Stimulated activated CD8-positive, alpha-beta memory T cell treated with anti-CD3 and anti-CD28 coated beads, Interleukin-7, amount 100 ng/mL, for 1 hour (primary cell): ENCODE results near the gene PLA2R1.

ENCODE experiments used
- DNase-seq, 2 donors: peaks; one replicate each; pipeline ENCODE4 v3.0.0-alpha.2; 2020; ENCODE audit warnings: low read depth in 2 of 2

Gene PLA2R1

DNA sequence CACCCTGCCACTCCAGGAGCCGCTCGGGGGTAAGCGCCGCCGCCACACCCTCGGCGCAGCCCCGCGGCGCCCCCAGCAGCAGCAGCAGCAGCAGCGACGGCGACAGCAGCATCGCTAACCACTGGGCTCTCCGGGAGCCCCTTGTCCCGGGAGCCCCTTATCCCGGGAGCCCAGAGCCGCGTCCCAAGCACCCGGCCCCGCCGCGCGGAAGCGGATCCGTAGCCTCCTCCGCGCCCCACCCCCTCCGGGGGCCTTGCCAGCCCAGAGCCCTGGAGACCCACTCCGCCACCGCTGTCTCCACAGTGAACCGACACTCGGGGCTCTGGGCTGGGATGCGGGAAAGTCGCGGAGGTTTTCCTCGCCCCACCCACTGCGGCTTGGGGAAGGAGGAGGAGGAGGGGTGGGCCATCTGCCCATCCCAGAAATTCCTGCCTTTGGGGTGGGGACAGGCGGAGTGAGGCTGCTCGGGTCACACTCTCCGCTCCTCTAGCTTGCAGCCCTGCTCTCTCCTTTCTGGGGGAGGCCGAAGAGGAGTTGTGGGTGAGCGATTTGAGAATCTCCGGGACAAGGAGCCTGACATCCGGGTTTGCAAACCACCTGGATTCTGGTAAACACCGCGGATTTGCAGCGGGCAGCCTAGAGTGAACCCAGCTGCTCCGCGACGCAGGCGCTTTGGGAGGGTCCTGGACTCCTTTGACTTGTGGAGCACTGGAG is at the start of gene PLA2R1:
Gene PLA2R1 (minus strand): TSS at position 324 of the 714 bp plus-strand sequence. CDS start 212 bp downstream, at position 112.
- DNase-seq: no peak

DNA sequence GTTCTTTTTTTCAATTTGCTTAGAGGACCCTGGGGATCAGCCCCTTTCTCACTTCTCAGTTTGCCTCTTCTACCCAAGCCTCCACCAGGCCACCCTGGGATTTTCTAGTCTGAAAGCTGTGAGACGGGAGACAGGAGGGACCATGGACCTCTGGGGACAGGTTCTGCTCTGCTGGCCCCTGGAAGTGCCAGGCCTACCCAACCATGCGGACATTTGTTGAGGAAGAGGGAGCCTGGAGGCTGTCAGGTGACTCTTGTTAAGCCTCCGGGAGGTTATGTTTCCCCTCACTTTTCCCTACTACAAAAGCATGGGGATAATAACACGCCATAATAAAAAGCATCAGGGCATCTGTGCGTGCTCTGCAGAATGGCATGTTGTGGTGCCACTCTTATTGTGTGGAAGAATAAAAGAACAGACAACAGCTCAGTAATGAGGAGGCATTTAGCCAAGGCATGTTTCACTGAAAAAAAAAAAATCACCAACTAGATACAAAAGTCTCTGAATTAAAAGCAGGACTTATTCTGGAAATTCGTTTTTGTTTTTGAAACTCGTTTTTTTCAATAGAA is 48.3 kb upstream of the PLA2R1 start:
- no peak for DNase-seq

DNA sequence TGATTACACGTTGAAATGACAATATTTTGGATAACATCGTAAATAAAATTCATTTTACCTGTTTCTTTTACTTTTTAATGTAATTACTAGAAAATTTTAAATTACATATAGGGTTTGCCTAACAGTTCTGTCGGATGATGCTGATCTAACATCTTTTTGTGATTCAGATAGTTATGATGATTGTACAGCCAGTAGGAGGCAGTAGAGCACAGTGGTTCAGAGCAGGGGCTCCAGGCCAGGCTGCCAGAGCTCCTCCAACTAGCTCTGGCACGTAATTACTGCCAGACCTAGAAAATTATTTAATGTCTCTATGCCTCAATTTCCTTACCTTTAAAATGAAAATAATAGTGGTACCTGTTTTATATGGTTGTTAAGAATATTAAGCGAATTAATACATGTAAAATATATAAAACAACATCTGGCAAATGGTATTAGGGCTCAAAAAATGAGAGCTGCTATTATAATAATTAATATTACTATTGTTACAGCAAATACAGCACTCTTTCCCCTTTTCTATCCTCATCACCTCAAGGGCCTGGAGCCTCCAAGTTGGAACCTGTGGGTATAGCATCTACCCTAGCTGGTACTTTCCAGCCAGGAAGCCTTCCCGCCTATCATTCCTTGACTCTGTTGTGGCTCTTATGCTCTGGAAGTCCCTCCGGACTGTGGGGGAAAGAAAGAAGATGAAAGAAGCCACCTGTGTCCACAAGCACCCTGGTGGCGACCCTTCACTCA is 47.7 kb upstream of the PLA2R1 start:
- peak in 1 of 2 donors; percentile 2 for DNase-seq

DNA sequence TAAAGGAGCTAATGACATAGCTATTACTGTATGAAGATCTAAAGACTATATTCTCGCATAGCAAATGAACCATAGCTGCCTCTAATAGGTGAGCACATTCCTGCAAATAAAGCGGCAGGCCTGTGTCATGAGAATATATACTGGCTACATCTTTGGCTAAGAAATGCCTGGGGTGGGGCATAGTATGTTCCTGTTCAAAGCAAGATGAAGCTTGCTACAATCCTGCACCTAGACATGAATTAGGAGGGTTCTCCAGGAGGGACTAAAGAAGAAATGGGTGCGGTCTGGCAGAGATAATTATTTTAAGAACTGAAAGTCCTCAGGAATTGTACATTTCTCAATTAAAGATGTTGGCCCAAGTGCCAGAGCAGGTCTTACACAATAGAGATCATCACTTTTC is 46.8 kb upstream of the PLA2R1 start:
- no peak for DNase-seq

DNA sequence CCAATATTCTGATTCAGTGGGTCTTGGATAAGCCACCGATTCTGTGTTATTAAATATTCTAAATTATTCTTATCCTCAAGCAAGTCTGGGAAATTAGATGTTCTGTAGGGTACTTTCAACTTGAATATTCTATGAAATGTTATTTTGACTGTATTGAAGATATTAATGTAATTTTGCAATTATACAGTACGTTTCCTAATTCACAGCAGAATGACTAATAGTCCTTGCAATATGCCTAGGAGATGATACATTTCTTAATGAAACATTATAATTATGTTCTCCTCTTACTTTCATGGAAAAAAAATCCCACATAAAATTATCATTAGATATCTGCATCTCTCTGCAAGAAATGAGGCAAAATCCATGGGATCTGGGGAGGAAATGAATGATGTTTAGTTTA is 46.2 kb upstream of the PLA2R1 start:
- no peak for DNase-seq

DNA sequence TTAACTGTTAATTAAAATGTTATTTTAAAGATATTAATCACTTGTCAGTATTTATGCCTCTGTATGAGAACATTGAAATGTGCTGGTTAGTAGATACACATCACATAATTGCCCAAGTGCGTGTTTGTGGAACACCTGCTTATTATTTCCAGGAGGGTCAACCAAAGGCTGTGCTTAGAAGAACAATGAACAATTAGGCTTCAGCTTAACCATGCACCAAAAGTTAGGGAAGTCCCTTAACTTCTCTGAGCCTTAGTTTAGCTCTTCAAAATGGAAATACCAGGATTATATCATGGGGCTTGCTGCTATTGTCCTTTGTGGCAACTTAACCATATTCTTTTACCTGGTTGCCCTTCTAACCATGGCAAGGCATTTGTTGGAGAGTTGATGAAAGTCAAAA is 43.0 kb upstream of the PLA2R1 start:
- no peak for DNase-seq

DNA sequence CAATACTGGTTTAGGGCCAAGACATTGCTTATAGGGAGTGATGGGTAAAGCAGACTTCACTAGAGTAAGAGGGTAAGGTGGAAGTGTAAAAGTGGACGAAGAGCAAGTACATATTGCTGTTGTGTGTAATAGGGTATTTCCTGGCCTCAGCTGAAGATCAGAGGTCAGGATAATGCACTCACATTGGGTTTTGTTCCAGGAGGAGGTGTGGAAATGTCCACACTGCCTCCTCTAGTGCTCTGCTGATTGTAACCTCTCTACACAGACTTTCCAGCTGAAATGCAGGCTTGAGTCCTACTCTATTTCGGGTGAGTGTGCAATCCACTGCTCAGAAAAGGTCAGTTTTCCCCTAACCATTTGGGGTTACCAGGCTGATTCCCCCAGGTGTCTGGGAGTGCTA is 41.7 kb upstream of the PLA2R1 start:
- DNase-seq: no peak

DNA sequence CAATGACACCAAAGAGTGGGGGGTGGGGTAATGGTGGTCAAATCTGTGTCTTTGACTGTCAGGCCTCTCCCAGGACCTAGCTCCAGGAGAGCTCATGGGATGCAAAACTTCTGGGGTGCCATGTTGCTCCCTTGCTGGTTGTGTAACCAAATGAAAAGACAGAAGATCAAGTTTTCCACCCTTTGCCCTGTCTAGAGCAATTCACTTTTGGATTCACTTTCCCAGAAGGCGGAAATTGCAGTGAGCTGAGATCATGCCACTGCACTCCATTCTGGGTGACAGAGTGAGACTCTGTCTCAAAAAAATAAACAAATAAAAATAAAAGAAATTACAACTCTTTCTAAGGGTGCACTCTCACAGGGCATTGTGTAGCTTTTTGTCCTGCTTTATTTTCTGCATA is 34.9 kb upstream of the PLA2R1 start:
- no peak for DNase-seq

DNA sequence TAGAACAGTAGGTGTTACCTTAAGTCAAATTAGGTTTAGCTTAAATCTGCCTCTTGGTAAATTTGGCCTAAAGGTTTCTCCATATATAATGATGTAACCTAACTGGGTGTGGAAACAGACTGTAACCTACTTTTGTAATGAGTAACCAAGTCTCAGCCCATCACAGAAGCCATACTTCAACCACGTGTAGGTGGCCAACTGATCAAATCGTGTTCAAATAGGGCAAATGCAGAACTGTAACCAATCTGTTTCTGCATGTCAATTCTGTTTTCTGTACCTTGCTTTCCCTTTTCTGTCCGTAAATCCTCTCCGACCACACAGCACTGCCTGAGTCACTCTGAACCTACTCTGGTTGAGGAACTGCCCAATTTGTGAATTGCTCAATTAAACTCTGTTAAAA is 34.0 kb upstream of the PLA2R1 start:
- DNase-seq: no peak

DNA sequence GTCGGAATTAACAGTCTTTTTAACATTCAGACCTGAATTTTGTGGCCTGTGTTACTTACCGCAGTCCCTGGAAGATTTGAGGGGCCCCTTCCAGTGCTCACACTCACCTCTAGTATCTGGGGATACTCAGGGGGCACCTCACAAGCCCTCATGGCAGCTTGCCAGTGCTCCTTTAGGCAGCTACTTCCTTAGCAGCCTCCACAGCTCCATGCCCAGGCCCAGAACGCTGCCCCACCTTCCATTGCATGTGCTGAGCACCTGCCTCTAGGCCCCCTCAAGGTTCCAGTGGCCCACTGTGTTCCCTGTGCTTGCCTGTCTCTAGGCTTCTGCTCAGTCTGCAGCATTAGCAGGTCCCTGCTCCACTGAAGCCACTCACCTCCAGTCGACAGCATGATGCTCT is 30.0 kb upstream of the PLA2R1 start:
- DNase-seq: no peak

DNA sequence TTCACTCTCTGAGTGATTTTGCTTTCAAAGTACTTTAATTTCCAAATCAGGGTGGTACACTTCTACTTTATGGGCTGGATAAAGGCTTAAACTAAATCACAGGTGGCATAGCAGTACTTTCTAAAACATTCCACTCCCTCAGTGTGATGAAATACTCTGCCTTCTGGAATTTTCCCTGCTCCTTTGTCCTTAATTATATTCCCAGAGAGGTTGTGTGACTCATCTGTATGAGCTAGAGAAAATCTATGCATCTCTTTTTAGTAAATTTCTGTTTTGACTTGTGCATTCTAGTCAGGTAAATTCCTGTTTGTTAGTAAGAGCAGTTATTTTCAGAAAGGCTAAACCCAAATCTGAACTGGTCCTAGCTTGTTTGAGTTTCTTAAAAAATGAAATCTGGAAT is 29.0 kb upstream of the PLA2R1 start:
- DNase-seq: no peak

DNA sequence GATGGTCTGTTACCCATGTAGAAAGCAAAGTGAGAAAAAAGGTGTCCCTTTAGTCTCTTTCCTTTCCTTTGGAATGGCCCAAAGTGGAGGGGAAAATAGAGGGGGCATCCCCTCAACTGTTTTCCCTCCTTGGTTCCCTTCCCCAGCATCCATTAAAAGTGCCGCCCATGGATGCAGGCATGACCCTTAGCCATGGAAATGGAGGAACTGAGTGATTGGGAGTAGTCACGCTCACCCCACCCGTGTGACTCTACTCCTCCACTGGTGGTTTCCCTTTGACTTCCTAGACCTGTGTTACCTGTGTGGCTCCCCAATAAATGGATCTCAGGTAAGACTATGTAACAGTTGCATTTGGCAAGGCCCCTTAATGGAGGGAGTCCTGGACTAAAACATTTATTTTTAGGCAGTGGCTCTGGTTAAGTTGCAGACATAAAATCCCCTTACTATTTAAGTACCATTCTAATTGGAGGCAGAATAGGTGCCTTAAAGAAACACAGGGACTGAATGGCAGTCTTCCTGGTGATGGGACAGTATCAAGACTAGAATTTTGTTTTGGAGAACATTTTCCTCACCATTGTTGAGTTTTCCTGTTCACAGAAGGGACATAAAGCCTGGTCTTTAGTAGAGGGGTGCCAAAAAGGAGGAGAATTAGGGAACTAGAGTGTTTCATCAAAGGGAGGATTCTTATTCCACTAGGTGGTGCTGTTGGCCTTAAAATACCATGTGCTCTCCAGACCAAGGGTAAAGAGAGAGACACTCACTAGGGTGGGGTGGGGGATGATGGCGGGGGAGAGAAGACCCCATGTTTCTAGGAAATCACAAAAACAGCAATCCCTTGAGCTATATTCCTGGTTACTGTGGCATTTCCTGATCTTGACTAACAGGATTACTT is 25.7 kb upstream of the PLA2R1 start:
- no peak for DNase-seq

DNA sequence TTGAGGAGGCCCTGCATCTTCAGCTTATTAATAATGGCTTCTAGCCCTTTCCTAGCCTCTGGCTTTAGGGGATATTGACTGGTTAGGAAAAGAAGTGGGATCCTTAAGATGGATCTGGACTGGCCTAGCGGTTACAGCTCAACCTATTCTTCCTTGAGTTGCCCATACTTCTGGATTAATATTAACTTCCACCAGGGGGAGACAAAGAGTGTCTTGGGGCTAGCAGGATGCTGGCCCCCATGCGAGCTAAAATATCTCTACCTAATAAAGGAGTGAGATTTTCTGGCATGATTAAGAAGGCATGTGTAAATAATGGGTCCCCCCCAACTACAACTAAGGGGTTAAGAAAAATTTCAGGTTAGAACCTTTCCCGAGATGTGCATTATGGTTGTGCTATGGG is 23.2 kb upstream of the PLA2R1 start:
- no peak for DNase-seq

DNA sequence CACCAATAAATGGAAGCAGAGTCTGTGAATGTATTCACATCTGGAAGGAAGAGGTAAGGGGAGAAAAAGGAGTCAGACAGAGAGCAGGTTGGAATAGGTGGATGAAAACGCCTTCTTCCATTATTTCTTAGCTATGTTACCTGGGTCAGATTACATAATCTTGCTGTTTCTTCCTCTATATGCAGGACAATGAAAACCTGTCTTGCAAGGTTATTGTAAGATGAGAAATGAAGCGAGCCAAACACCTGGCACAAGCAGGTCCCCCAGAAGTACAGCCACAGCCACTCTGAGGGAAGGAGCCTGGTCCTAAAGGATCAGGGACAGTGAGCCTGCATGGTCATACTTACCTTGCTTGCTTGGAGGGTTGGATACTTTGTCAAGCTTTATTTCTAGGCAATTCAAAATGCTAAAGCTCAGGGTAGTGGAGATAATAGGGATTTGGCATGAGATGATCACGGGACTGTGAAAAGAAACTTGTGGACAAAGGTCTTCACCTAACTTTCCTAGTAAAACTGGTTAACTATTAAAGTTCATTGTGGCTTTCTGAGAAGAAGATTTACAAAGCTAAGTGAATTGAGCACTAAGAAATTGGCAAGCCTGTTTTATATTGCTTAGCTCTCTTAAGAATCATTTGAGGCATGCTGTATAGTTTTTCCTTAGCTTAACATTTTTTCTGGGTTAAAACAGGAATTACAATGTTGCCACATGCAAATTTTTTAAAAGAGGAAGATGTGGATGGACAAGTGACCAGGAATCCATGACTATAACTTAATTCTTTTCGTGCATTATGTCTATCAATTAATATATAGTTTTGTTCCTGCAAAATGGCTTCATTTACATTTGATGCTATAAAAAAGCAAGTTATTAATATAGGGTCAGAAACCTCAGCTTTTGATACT is 15.7 kb upstream of the PLA2R1 start:
- no peak for DNase-seq

DNA sequence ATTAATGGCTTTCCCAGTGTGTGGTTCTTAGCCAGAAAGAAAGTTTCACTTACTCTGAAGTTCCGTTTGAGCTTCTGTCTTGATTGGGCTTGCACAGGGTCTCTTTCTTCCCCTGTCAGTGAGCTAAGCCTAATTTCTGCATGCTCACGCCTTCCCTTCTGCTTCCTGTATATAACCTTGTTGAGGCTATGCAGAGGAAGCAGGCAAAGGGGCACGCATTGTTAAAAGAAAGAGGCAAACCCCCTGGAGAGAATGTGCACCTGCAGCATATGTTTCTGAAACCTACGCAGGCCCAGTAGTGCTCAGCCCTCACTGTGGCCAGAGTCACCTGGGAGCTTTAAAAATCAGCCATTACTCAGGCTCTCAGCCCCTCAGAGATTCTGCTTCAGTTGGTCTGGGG is 14.5 kb upstream of the PLA2R1 start:
- DNase-seq: no peak

DNA sequence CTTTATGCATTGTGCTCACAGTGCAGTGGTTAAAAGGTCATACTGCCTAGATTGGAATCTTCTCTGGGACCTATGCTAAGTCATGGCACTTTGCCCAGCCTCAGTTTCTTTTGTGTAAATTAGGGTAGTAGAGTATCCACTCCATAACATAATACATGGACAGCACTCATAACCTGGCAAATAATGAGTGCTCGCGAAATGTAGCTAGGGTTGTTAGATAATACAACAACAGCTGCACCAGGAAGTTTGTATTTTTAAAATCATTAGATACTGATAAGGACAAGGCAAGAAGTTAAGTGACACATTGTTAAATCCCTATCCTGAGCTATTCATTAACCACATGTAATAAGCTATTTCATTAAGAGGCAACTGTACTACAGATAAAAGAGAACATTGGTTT is 13.8 kb upstream of the PLA2R1 start:
- DNase-seq: no peak

DNA sequence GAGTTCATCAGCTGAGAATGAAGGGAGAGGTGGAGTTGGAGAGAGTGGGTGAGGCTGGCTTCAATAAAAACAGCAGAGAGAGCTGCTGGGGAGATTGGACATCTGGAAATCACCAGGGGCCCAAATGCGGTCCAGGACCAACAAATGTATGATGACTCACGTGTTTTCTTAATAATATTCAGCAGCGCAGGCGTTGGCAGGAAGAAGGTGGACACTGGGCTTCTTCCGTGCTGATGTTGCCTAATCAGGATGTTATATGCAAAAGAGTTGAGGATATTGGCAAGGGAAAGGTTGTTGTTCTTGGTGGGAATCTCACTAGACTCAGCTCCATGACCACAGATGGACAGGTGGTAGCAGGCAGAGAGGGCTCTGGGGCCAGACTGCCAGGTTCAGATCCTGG is 12.8 kb upstream of the PLA2R1 start:
- DNase-seq: no peak

DNA sequence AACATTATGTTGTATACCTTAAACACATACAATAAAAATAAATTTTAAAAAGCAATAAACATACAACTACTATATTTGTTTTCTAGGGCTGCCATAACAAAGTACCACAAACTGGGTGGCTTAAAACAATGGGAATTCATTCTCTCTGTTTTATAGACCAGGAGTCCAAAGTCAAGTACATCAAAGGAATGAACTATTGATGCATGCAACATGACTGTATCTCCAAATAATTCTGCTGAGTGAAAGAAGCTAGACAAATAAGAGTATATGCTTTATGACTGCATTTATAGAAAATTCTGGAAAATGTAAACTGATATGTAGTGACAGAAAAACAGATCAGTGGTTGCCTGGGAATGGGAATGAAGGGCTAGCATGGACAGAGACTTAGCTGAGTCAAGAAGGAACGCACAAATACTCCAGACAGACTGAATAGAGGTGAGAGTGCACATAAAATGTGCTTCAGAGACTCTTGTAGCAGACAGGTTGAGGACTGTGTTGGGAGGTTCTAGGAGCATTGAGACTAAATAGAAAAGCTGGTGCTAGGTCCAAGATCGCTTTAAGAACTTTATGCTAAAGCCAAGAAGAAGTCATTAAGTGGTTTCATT is 11.0 kb upstream of the PLA2R1 start:
- no peak for DNase-seq

DNA sequence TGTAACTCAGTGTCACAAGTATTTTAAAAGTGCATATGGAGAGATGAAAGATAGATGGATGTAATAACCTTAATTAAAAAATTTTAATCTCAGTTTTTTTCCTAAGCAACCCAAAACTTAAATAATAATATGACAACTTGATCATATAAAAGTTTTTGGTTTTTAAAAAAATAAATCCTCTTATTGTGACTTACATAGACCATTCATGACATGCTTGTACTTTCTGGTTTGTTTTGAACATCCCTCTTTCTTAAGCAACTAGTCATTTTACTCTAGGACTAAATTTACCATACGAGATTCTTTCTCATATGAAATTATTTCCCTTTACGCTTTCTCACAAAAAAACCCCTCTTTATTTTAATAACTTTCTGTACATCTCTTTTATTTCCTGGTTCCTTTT is 6.5 kb upstream of the PLA2R1 start:
- DNase-seq: no peak

DNA sequence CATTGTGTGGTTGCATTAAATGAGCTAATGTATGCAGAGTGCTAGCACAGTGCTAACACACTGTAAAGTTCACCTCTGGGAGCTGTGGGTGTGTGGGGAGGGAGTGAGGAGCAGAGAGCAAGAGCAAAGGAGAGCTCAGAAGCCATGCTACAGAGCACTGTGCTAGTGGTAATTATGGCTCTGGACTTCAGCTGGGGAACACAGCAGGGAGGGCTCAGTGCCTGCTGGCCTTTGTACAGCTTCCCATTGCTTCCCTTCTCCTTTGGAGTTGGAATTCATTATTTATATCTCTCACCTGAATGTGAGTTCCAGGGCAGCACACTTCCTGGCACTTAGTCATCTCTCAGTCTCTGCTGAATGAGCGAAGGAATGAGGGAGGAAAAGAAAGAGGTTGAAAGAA is 2.5 kb upstream of the PLA2R1 start:
- DNase-seq: no peak
